T-helper 9 cell (primary cell): ENCODE measurements around the gene RRBP1.
"Not testable (repeated sequence)": the region's sequence is repeated elsewhere in the genome, so short reads cannot be mapped to it uniquely, and the experiment has no call there.

ENCODE experiments used
- DNase-seq: peaks from one replicate; pipeline ENCODE4 v3.0.0-alpha.2; 2020

The RRBP1 gene

DNA sequence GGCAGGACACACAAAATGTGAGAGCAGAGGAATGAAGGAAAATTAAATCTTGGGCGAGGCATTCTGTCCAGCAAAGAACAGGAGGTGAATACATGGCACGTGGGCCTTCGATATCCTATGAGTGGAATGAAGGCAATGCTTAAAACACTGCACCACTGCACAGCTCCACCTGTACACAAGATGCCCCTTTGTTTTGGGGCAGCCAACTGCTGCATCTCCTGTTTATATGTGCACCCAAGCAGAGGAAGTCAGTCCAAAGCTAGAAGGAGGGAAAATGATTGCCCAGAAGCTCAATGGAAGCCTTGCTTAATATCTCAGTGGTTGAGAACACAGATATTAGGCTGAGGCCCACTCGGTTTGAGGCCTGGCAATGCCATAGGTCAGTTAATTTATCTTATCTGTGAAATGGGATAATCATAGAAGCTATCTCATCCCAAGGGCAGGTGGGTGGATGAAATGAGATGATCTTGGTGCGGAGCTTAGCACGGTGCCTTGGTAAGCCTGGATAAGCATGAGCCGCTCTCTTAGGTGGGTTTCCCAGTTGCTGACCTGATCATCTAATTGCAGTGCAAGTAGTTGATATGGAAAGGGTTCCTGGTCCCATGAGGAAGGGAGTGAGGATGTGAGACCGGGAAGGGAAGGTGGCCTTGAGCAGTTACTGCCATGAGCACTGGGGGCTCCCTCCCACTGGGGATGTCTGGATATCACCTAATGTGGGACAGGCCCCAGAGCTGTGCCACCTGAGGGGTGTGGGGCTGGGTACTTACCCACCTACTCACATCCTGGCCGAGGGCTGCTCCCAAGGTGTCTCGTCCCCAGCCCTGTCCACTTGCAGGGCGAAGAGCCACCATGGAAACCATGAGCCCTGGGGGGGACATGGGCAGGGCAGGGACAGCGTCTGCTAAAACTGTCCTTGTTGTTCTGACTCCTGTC lies 27.6 kb upstream of the RRBP1 start:
- DNase-seq = no peak

DNA sequence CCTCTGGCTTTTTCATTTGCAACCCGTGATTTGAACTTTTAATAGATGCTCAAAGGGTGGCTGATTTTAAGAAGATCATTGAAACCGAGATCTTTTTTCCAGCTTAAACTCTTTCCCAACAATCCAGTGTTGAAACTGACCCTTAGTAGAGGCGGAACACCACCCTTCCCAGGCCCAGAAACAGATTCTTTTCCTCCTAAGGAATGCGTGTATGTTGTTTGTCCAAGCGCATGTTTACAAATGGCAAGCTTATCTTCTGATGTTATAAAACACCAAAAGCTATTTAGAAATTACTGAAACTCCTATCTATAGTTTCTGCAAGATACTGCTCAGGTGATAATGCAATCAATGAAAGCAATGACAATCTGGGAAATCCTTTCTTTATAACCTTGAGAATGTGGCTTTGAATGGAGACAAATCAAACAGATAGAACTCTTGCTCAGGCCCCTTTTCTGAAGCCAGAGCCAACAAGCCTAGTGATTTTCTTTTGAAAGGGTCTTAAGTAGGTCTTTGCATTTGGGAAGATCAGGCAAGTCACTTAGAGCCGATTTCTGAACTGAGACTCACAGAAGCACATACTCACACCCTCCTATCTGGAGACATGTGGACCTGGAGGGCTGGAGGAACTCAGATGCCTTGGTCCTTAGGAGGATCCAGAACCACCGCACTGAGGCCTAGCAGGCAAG lies 26.8 kb upstream of the RRBP1 start:
- no peak for DNase-seq

DNA sequence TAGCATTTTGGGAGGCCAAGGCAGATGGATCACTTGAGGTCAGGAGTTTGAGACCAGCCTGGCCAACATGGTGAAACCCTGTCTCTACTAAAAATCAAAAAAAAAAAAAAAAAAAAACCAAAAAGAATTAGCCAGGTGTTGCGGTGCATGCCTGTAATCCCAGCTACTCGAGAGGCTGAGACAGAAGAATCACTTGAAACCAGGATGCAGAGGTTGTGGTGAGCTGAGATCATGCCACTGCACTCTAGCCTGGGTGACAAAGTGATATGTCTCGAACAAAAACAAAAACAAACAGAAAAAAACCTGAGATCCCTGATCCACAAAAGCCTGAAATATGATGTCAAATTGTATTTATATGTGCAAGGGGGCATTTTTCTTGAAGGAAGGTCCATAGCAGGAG lies 25.9 kb upstream of the RRBP1 start:
- not testable (repeated sequence) for DNase-seq

DNA sequence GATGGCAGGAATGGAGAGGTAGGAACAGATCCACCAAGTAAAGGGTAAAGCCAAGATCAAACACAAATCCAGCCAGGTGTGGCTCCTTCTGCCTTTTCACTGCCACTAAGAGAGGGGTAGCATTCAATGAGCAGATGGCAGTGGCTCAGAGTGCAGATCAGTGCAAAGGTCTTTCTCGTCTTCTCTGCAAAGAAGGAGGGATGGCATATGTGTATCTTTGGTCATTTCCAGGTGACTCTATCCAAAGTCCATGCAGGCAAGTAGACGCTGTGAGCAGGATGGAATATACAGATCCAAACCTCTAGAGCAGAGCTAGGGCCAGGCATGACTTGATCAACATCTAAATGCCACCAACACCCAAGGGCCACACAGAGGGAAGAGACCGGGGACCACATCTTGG lies 24.6 kb upstream of the RRBP1 start:
- no peak for DNase-seq

DNA sequence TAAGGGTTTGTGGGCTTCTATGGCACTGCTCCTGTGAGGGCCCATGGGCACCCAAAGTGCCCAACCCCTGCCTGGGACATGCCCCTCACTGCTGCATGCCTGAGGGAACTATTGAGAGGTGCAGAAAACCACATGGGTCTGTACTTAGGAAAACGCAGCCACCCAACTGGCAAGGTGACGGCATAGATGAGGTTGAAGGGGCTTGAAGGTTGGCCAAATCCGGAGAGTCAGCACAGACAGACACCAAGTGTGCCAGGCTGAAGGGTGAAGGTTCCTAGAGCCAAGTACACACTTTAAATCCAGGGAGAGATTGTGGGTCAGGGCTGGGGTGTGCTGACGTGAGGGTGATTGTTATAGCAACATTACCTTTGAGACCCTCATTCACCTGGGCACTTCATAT lies 23.9 kb upstream of the RRBP1 start:
- DNase-seq = no peak

DNA sequence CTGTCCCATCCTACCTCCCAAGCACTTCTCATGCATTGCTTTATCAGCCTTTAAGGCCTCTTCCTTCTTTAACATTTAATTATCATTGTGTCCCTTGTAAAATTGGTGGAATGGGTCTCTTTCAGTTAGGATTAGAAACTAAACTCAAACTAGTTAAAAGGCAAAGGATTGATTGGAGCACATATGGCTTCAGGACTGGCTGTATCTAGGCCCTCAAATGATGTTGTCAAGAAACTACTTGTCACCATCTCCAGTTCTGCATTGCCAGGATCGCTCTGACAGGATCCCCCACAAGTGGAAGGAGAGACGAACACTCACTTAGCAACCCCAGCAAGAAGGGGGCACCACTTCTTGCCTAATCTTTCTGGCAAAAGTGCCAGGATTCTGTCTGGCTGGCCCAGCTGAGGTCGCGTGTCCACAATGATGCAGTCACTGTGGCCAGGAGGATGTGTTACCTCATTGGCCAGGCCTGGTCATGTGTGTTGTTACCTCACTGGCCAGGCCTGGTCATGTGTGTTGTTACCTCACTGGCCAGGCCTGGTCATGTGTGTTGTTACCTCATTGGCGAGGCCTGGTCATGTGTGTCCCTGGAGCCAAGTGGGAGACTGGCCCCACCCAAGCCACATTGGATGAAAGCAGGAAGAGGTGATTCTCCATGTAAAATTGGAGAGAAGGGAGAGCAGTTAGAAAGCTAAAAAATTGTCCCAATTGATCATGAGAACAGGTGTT lies 22.7 kb upstream of the RRBP1 start:
- no peak for DNase-seq

DNA sequence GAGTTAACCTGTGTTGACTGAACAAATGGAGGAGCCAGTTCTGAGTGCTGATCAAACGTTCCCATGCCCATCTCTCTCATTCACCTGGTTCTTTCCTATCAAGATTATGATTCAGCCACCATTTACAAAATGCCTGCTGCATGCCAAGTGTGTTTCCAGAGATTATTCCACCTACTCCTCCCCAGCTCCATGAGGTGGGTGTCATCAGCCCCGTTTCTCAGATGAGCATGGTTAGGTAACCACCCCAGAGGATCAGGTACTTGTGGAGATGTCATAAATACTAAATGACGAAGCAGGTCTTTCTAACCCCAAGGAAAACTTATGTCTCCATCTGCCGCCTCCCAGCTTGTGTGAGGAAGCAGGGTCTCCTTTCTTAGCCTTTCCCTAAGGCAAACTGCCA lies 19.8 kb upstream of the RRBP1 start:
- no peak for DNase-seq

DNA sequence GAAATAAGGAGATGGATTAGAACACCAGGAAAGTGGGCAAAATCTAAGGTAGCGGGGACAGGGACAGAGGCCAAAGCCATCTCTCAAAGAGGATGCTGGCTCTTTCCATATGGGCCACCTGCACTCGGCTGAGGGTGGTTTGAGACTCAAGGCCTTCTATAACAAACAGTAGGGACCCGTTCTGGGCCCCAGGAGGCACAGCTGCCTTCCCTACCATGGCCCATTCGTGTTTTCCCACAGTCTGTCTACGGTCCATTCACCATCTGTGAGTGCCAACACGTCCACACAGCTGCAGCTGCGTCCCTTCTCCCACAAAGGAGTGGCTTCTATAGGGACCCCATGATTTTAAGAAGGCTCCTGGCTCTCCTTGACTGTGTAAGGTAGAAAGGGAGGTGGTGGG lies 18.6 kb upstream of the RRBP1 start:
- DNase-seq = no peak

DNA sequence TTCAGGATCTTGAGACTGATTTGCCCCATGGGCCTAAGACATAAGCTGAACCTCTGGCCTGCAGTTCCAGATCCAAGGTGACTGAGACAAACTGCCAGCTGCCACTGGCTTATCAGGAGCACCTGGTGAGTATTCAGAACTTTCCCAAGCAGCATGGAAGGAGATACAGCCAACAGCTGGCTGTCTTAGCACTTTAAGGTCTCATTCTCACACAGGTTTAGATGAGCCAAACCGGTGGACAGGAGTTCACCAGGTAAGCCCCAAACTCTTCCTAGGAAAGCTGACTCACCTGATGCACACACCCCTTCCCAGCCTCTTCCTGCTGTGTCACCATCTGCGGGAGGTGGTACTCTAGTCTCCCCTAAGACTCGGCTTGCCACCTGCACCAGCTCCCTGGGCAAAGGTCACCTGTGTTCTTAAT lies 17.9 kb upstream of the RRBP1 start, which contains the start of gene BANF2:
BANF2 (plus strand) TSS at position 36 of the 421 bp plus-strand sequence. CDS start 25,060 bp downstream, outside the sequence.
- no peak for DNase-seq

DNA sequence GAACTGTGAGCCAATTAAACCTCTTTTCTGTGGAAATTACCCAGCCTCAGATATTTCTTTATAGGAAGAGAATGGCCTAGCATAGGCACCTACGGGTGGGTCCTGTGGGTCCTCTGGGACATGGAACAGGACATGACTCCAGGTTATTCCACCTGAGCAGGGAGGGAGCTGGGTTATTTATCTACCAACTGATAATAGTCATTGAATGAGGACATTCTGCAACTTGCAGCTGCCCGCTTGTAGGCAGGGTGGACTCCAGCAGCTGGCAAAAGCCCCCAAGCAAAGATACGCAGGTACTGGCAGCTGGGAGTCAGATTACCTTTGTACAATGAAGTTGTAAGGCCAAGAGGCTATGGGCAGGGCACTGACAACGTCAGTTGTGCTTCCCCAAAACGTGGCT lies 16.3 kb upstream of the RRBP1 start:
- DNase-seq = no peak

DNA sequence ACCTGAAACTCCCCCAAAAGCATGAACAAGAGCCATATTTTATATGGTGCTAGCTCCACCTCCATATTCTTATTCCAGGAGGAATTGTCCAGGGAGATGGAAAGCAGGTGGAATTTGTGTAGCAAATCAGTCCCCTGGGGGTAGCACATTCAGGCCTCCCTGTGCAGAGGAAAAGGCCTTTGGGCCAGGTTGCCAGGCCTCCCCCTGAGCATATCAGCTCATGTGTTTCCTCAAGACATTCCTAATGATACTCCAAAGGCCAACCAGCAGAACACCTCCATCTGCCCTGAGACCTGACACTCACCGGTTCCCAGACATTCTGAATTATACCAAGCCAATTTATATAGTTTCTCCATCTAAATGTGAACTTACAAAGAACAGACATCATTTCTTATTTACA lies 15.1 kb upstream of the RRBP1 start:
- DNase-seq = no peak

DNA sequence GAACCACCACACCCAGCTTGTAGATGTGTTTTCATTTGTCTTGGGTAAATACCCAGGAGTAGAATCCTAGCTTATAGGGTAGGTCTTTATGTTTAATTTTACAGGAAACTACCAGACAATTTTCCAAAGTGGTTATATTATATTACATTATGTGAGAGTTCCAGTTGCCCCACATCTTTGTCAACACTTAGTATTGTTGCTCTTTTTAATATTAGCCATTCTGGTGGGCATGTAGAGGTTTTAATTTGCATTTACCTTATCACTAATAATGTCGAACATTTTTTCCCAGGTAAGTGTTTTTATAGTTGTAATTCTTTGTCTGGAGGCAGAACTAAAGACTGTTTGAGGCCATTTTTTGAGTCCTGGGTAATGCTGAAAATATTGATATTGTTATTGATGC lies 14.2 kb upstream of the RRBP1 start:
- no peak for DNase-seq

DNA sequence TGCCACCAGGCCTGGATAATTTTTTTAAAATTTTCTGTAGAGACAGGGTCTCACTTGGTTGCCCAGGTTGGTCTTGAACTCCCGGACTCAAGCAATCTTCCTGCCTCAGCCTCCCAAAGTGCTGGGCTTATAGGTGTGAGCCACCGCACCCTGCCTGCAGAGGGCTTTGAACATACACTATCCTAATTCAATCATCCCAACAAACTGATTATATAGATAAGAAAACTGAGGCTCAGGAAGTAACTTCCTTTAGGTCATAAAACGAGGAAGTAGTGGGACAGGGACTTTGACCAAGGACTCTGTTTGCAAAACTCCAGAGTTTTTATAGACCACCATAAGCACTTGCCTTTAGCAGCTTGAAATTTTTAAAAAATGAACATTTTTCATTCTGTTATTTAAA lies 12.7 kb upstream of the RRBP1 start:
- no peak for DNase-seq

DNA sequence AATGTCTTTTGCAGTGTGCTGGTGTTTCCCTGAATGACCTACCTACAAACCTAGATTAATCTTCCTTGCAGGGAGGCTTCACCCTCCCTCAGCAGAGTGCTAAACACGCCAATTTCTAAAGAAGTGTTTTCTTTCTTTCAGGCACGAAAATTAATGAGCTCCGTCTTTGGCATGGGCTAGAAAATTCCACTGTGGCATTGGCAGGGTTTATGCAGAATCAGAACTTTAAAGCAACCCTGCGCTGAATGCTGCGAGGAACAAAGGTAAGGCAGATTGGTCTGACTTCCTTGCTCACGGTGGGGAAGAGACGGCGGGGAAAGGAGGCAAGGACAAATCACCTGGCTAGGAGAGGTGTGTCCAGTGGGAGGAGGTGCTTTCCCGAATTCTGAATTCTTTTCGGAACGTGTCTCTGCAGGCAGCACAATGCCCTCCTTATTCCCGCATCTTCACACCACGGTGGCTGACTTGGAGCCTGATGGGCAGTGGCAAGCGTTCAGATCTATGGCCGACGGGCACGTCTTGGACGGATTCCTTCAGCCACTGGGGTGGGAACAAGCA lies 11.5 kb upstream of the RRBP1 start:
- DNase-seq = no peak

DNA sequence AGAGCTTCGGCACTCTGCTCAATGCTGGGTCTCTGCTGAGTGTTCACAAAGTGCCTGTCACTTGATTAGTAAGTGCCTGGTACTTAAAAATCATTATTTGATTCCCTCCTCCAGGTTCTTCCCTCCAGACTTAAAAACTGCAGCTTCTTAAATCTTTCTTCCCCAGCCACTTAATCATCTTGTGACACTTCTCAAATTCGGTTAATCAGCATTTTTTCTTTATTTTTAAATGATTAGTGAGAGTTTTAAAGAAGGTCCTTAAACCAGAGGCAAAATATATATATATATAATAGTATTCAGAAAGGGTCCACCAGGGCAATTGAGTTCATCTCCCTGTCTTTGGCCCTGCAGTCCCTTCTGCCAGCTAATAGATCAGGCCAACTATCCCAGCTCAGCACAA lies 9.7 kb upstream of the RRBP1 start:
- DNase-seq = no peak

DNA sequence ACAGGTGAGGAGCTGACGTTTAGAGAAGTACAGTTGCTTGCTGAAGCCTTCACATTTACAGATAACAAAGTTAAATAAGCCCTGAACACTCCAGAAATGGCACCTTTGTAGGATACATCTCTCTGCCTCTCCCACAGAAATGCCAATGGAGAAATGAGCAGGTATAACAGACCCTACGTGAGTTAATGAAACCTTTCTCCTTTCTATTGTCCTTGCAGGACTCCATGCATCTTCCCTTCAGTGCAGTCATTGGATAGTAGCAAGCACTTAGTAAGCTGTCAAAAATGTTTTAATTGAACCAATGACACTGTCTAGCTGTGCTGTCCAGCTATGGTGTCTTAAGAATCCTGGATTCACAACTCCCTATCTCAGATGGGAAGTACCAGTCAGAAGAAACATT lies 8.1 kb upstream of the RRBP1 start:
- DNase-seq = no peak

DNA sequence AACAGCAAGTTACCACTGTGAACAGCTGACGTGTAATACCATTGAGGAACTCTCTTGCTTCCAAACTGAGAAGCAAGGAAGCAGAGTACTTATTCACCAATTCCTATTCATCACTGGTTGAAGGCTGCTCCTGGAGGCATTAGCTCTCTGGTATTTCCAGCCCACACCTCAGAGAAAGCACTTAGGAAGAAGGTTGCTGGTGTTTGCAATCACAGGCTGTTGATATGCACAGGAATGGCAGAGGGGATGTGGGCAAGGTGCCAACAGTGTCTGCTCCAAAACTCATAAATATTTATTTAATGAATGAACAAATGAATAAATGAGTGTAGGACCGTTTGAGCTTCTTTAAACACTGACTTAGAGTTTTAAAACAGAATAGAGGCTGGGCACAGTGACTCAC lies 6.9 kb upstream of the RRBP1 start:
- no peak for DNase-seq

DNA sequence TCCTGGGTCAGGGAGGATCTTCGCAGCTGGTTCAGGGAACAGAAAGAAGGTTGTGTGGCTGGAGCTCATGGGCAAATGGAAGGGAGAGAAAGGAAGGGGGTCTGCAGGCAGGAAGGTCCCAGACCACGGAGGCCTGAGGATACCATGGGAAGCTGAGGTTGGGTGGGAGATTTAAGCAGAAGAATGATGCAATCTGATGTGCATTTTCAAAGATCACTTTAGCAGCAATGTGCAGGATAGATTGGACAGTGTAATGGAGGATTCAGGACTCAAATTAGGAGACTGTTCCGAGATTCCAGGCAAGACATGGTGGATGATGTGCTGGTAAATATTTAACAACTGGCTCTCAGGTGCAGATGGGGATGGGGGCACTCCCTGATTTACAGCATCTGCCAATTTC lies 5.8 kb upstream of the RRBP1 start:
- no peak for DNase-seq

DNA sequence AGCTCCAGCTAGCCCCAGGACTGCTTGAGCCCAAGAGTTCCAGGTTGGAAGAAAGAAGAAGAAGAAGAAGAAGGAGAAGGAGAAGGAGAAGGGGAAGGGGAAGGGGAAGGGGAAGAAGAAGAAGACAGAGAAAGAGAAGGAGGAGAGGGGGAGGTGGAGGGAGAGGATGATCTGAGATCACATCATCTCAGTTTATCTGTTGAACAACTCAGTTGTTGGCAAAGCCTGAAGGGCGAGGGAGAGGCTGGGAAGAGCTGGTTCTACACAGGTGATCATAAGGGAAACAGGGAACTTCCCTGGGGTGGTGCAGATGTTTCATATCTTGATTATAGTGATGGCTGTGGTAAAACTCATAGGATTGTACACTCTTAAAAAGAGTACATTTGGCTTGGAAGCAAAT lies 3.1 kb upstream of the RRBP1 start:
- no peak for DNase-seq

DNA sequence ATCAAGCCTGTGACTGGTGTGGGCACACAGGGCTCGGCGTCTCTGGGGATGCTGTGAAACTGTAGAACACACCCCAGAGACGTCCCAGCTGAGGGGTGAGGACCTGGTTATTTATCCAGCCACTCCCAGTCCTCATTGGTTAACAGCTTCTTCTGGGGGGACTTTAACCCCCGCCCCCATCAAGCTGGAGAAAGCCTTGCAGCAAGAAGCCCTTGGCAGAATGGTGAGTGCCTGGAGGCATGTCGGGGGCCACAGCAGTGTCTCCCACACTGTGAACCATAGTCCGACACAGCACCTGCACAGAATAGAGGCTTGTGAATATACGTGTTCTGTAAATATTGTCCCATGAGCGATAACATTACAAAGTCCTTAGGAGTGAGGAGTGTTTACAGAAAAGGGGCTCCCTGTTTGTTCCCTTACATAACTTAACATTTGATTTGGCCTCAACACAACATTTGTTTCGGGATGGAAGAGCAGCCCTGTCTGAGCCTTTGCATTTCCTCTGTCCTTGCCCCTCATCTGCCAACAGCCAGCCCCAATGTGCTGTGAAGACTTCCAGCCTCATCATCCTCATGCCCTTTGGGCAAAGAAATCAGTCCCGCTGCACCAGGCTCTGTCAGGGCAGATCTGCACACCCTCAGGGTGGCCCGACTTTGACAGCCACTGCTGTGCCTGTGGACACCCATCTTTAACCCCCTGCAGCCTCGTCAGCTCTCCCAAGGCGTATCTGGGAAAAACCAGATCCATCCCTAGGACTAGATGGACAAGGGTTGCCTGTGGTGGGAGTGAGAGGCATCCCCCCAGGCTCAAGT lies 2.2 kb upstream of the RRBP1 start:
- DNase-seq = no peak

DNA sequence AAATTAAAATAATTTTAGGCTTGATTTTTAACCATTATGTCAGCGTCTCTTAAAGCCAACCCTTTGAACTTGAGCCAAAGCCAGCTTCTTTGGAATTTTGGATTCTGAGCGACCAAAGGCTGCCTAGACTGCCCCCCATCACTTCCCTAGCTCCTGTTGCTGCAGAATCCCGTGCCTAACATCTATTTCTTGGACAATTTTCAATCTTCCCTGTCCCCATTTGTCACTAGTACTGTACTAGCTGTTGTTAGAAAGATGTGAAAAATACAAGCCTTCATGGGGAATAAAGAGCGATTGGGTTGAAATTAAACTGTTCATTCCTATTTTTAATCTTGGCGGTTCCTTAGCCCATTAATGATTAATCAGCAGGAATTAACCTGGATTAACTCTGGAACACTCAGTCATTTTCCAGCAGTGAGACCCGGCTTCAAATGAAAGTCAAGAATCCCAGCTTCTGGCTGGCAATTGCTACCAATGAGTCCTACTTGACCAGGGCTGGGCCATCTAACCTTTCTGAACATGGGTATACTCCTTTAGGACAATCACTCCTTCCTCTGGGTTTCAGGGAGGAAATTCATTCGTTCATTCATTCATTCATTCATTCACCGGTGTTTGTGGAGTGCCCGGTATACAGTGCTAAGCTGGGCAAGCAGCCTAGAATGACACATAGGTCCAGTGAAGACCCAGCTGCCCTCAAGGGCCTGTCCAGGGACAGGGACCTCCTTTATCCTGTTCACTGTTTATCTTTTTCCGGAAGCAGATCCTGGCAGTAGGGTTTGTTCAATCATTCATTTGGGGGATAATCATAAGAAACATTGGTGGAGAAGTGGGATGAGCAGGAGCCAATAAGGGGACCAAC lies 1.4 kb upstream of the RRBP1 start:
- DNase-seq = no peak

DNA sequence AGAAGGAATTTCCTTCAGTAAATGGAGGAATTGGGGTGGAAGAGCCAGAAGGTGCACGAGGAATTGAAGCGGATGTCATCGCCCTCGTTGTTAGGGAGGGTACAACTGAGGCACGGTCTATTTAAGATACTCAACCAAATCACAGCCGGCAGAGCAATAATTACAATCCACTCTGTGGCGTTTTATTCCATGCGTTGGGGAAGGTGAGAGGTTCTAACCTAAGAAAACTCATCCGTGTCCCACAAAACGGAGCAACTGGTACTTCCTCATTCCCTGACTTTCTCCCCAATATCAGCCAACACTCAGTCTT lies 802 bp upstream of the RRBP1 start:
- no peak for DNase-seq
